Mesothelial cell of epicardium (in vitro differentiated cells): ENCODE measurements around the gene TPGS1. TPM values are rescaled to one million over a fixed set of nuclear protein-coding genes. Genes with fewer than 3 reads are reported as not detected.

Experiments used
- DNase-seq, 2 experiments: peaks; one replicate each; pipeline ENCODE4 v3.0.0; 2021; ENCODE audit warnings: low spot score in 2 of 2; ENCODE audit not compliant: unreplicated experiment in 2 of 2
- H3K27ac Mint-ChIP-seq: 2 replicates; pipeline ENCODE4 v1.8.0; 2021; ENCODE audit warnings: mixed read lengths
- H3K27me3 Mint-ChIP-seq: 2 replicates; pipeline ENCODE4 v1.8.0; 2021; ENCODE audit warnings: low read depth, mixed read lengths
- H3K36me3 Mint-ChIP-seq: 2 replicates; pipeline ENCODE4 v1.8.0; 2021; ENCODE audit warnings: mixed read lengths
- H3K4me1 Mint-ChIP-seq: 2 replicates; pipeline ENCODE4 v1.8.0; 2021; ENCODE audit warnings: mixed read lengths
- H3K4me3 Mint-ChIP-seq: 2 replicates; pipeline ENCODE4 v1.8.0; 2021; ENCODE audit warnings: mild to moderate bottlenecking, moderate library complexity, mixed read lengths
- H3K9me3 Mint-ChIP-seq: 2 replicates; pipeline ENCODE4 v1.8.0; 2021; ENCODE audit warnings: mixed read lengths
- CTCF ChIP-seq: fragments of 200-600 bp; sonication (generic); IDR thresholded peaks from one replicate; pipeline ENCODE4 v1.5.0; 2021; ENCODE audit warnings: antibody characterized with exemption; ENCODE audit not compliant: unreplicated experiment
- total RNA-seq: library from RNA; stranded (reverse); gene quantifications from 3 replicates; pipeline ENCODE4 v1.2.1, GENCODE V29; 2021

The TPGS1 gene
- total RNA-seq, 1 donor from 2014 or later: 32.4 TPM

- Mint-ChIP-seq H3K4me3 (peak overlapping the region; percentile 91), H3K27ac (peak overlapping the region; percentile 98), H3K27me3 (no peaks in the 10 kb centered on the region), H3K36me3 (peaks cover 7% of the 10 kb centered on the region), H3K4me1 (peaks cover 16% of the 10 kb centered on the region), H3K9me3 (no peaks in the 10 kb centered on the region)
- DNase-seq: peak in 1 of 2 experiments; percentile 10
- no peak for TF ChIP-seq CTCF
These were observed 26.2 kb downstream of the TPGS1 start for GRCh38 chr19:533364-534058.

- peak overlapping the region; percentile 98 for H3K27ac Mint-ChIP-seq
- peaks cover 10% of the 10 kb centered on the region for H3K36me3 Mint-ChIP-seq
- DNase-seq: no peak
- no peaks in the 10 kb centered on the region for H3K9me3 Mint-ChIP-seq
- TF ChIP-seq CTCF: no peak
- peak overlapping the region; percentile 91 for H3K4me3 Mint-ChIP-seq
- peaks cover 16% of the 10 kb centered on the region for H3K4me1 Mint-ChIP-seq
- no peaks in the 10 kb centered on the region for H3K27me3 Mint-ChIP-seq
These were observed 26.8 kb downstream of the TPGS1 start for GRCh38 chr19:534088-534487.

- Mint-ChIP-seq H3K9me3 (no peaks in the 10 kb centered on the region), H3K4me1 (peaks cover 16% of the 10 kb centered on the region), H3K27ac (peak overlapping the region; percentile 81), H3K36me3 (peaks cover 10% of the 10 kb centered on the region), H3K27me3 (no peaks in the 10 kb centered on the region), H3K4me3 (peak overlapping the region; percentile 46)
- no peak for DNase-seq
- no peak for TF ChIP-seq CTCF
These were observed 27.9 kb downstream of the TPGS1 start for GRCh38 chr19:535017-535835.

DNA sequence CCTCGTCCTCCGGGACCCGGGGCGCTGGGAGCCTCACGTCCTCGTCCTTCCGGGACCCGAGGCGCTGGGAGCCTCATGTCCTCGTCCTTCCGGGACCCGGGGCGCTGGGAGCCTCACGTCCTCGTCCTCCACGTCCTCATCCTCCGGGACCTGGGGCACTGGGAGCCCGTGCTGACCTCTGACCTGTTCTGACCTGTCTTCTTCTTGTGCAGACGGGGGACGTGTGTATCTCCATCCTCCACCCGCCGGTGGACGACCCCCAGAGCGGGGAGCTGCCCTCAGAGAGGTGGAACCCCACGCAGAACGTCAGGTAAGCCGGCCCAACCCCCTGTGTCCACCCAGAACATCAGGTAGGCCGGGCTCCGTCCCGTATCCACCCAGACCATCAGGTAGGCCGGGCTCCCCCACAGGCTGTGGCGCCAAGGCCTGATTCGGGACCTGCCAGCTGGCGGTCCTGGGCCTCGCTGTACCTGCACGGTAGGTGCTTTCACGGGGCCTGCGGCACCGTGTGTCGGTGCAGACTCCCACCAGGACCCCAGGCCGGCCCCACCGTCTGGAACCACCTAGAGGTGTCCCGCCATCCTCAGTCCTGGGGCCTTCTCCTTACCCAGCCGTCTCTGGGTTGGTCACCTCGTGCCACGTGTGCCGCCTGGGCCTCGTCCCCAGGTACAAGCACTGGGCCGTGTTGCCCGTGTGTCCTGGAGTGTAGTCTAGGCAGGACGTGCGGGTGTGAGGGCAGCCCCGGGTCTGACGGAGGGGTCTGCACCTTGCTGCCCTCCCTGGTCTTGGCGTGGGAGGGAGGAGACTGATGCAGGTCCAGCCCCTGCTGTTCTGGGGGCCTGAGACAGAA lies 29.0 kb downstream of the TPGS1 start:
- H3K27ac Mint-ChIP-seq: no peak overlapping the region
- no peaks in the 10 kb centered on the region for H3K9me3 Mint-ChIP-seq
- peak in 1 of 2 experiments; percentile 17 for DNase-seq

More for the DNA sequence above, 29.0 kb downstream of the TPGS1 start:
- peaks cover 16% of the 10 kb centered on the region for H3K4me1 Mint-ChIP-seq
- peaks cover 10% of the 10 kb centered on the region for H3K36me3 Mint-ChIP-seq
- no peak for TF ChIP-seq CTCF
- no peak overlapping the region for H3K4me3 Mint-ChIP-seq
- no peaks in the 10 kb centered on the region for H3K27me3 Mint-ChIP-seq
